SU-DHL-6 (cell line): Measurements from ENCODE around the gene WNT3.

Experiments
- EZH2phosphoT487 ChIP-seq: fragments of 200-600 bp; sonication (generic), shearing (Covaris generic); conservative IDR thresholded peaks from 2 replicates; pipeline ENCODE4 v1.6.1; 2018; ENCODE audit warnings: mild to moderate bottlenecking, antibody characterized with exemption, low read length, moderate library complexity, mixed read lengths
- TF ChIP-seq, protein P1 (sequence below): fragments of 200-600 bp; sonication (generic); IDR thresholded peaks from one replicate; pipeline ENCODE4 v1.5.1; 2017; ENCODE audit warnings: antibody characterized with exemption, mild to moderate bottlenecking, low read length, moderate library complexity; ENCODE audit not compliant: insufficient read depth, poor library complexity, severe bottlenecking

DNA sequence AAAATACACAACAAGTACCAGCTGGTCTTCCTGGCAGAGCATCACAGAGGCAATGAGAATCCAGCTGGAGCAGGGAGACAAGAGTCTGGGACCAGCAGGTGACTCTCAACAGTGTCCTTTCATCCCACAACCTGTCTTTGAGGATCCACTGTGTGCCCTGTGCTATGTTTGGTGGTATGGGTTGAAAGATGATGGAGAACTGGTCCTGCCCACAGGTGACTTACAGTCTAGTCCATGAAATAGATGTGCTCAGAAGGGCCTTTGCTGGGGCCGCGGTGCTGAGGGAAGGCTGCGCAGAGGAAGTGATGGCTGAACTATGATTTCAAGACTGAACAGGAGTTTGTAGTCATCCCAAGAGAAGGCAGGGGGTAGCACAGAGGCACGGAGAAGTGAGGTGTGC is 17.9 kb downstream of the WNT3 start:
- TF ChIP-seq, protein P1, sequence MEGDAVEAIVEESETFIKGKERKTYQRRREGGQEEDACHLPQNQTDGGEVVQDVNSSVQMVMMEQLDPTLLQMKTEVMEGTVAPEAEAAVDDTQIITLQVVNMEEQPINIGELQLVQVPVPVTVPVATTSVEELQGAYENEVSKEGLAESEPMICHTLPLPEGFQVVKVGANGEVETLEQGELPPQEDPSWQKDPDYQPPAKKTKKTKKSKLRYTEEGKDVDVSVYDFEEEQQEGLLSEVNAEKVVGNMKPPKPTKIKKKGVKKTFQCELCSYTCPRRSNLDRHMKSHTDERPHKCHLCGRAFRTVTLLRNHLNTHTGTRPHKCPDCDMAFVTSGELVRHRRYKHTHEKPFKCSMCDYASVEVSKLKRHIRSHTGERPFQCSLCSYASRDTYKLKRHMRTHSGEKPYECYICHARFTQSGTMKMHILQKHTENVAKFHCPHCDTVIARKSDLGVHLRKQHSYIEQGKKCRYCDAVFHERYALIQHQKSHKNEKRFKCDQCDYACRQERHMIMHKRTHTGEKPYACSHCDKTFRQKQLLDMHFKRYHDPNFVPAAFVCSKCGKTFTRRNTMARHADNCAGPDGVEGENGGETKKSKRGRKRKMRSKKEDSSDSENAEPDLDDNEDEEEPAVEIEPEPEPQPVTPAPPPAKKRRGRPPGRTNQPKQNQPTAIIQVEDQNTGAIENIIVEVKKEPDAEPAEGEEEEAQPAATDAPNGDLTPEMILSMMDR, result no peak
- no peak for TF ChIP-seq EZH2phosphoT487
